Measurements from ENCODE around the gene DNAH14. TPM values are rescaled to one million over a fixed set of nuclear protein-coding genes. Genes with fewer than 3 reads are reported as not detected.

The DNAH14 gene
- total and polyA plus RNA-seq, 12 donors = 7.6 to 25.3 (median 16.5) TPM

GRCh38 chr1:225347123-225347683 is 417.7 kb downstream of the DNAH14 start:
- Histone ChIP-seq H3K4me1 (replicated peaks in 1 of 2) (no peaks in the 10 kb centered on the region), H3K9me3 (replicated peaks in 1 of 3) (no peaks in the 10 kb centered on the region), H3K36me3 (replicated peaks in 1 of 2) (no peaks in the 10 kb centered on the region), H3K27me3 (no peaks in the 10 kb centered on the region), H3K27ac (no peak overlapping the region), H3K4me3 (no peak overlapping the region)
- intact Hi-C loops (cut with DNase I) = no loop called here
- WGBS, 4 donors = 51 to 68% (median 56%) methylated on average over 3 of the region's 3 CpGs
- DNase-seq = no peak
- TF ChIP-seq, protein P1, sequence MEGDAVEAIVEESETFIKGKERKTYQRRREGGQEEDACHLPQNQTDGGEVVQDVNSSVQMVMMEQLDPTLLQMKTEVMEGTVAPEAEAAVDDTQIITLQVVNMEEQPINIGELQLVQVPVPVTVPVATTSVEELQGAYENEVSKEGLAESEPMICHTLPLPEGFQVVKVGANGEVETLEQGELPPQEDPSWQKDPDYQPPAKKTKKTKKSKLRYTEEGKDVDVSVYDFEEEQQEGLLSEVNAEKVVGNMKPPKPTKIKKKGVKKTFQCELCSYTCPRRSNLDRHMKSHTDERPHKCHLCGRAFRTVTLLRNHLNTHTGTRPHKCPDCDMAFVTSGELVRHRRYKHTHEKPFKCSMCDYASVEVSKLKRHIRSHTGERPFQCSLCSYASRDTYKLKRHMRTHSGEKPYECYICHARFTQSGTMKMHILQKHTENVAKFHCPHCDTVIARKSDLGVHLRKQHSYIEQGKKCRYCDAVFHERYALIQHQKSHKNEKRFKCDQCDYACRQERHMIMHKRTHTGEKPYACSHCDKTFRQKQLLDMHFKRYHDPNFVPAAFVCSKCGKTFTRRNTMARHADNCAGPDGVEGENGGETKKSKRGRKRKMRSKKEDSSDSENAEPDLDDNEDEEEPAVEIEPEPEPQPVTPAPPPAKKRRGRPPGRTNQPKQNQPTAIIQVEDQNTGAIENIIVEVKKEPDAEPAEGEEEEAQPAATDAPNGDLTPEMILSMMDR (IDR thresholded peaks at IDR 0.05) = no peak
- TF ChIP-seq POLR2A (IDR thresholded peaks at IDR 0.05) = no peak

DNA sequence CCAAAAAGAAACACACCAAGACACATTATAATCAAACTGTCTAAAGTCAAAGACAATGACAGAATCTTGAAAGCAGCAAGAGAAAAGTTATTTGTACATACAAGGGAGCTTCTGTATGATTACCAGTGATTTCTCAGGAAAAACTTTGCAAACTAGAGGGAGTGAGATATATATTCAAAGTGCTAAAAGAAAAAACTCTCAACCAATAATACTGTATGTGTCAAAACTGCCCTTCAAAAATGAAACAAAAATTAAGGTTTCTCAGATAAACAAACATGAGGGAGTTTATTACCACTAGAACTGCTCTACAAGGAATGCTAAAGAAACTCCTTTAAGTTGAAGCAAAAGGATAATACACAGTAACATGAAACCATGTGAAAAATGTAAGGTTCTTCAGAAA is 418.9 kb downstream of the DNAH14 start:
- intact Hi-C loops (cut with DNase I) = no loop called here
- Histone ChIP-seq H3K36me3 (replicated peaks in 1 of 2) (no peaks in the 10 kb centered on the region), H3K27me3 (no peaks in the 10 kb centered on the region), H3K4me3 (no peak overlapping the region), H3K27ac (no peak overlapping the region), H3K9me3 (replicated peaks in 1 of 3) (no peaks in the 10 kb centered on the region), H3K4me1 (replicated peaks in 1 of 2) (no peaks in the 10 kb centered on the region)
- no peak for DNase-seq
- TF ChIP-seq, protein P1 (IDR thresholded peaks at IDR 0.05) = no peak
- TF ChIP-seq POLR2A (IDR thresholded peaks at IDR 0.05) = no peak

DNA sequence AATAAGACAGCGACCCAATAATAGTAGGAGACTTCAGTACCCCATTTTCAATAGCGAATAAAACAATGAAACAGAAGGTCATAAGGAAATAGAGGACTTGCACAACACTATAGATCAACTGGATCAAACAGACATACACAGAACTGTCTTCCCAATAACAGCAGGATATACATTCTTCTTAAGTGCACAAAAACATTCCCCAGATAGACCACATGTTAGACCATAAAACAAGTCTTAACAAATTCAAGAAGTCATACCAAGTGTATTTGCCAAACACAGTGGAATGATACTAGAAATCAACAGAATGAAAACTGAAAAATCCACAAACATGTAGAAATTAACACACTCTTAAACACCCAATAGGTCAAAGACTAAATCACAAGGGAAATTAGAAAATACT is 420.4 kb downstream of the DNAH14 start:
- Histone ChIP-seq H3K36me3 (replicated peaks in 1 of 2) (no peaks in the 10 kb centered on the region), H3K27me3 (no peaks in the 10 kb centered on the region), H3K27ac (no peak overlapping the region), H3K9me3 (replicated peaks in 1 of 3) (no peaks in the 10 kb centered on the region), H3K4me1 (replicated peaks in 1 of 2) (no peaks in the 10 kb centered on the region), H3K4me3 (no peak overlapping the region)
- no peak for TF ChIP-seq POLR2A (IDR thresholded peaks at IDR 0.05)
- TF ChIP-seq, protein P1 (IDR thresholded peaks at IDR 0.05) = no peak
- no peak for DNase-seq
- WGBS, 4 donors = 72 to 85% (median 81%) methylated on average over 2 of the region's 2 CpGs
- intact Hi-C loops (cut with DNase I) = no loop called here

GRCh38 chr1:225350872-225351271 is 421.4 kb downstream of the DNAH14 start:
- no peak for TF ChIP-seq POLR2A (IDR thresholded peaks at IDR 0.05)
- TF ChIP-seq, protein P1 (IDR thresholded peaks at IDR 0.05) = no peak
- Histone ChIP-seq H3K9me3 (replicated peaks in 1 of 3) (no peaks in the 10 kb centered on the region), H3K27ac (no peak overlapping the region), H3K4me3 (no peak overlapping the region), H3K27me3 (no peaks in the 10 kb centered on the region), H3K4me1 (replicated peaks in 1 of 2) (no peaks in the 10 kb centered on the region), H3K36me3 (replicated peaks in 1 of 2) (no peaks in the 10 kb centered on the region)
- no peak for DNase-seq
- intact Hi-C loops (cut with DNase I) = no loop called here

Measured in adrenal gland (tissue), 12 donors.